H1 (cell line): ENCODE results near the gene AHR.
"Not testable (repeated sequence)": the region's sequence is repeated elsewhere in the genome, so short reads cannot be mapped to it uniquely, and the experiment has no call there.

Experiments used
- BRCA1 ChIP-seq: IDR thresholded peaks from 2 replicates; pipeline ENCODE4 v1.6.1; 2012; ENCODE audit warnings: low read depth, low read length, improper control_type of control experiment
- CHD2 ChIP-seq: IDR thresholded peaks from 2 replicates; pipeline ENCODE4 v1.6.1; 2012; ENCODE audit warnings: low read length, improper control_type of control experiment
- CTCF ChIP-seq, 3 experiments: IDR thresholded peaks; 1 replicate in 2 of 3; 2 replicates in 1 of 3; pipeline versions ENCODE4 v1.5.1 to v1.6.1; 2011; ENCODE audit warnings: low read length in 3 of 3, mild to moderate bottlenecking in 3 of 3, inconsistent platforms in 2 of 3, low read depth in 1 of 3, moderate library complexity in 1 of 3; ENCODE audit not compliant: insufficient read depth in 1 of 3; ENCODE audit errors: control extremely low read depth in 1 of 3
- E2F6 ChIP-seq: IDR thresholded peaks from 2 replicates; pipeline ENCODE4 v1.6.1; 2012; ENCODE audit warnings: inconsistent platforms
- EP300 ChIP-seq, 2 experiments: IDR thresholded peaks; 1 replicate in 1 of 2; 2 replicates in 1 of 2; pipeline ENCODE4 v1.6.1; 2011 to 2012; ENCODE audit warnings: low read depth in 2 of 2, low read length in 2 of 2, mild to moderate bottlenecking in 2 of 2, borderline replicate concordance in 1 of 2, inconsistent platforms in 1 of 2, moderate library complexity in 1 of 2
- EZH2 ChIP-seq: fragments of 200-600 bp; sonication (generic); IDR thresholded peaks from 2 replicates; pipeline ENCODE4 v1.7.1; 2012; ENCODE audit warnings: low read depth, mild to moderate bottlenecking, moderate library complexity, low read length, inconsistent platforms; ENCODE audit not compliant: severe bottlenecking
- GTF2F1 ChIP-seq: IDR thresholded peaks from 2 replicates; pipeline ENCODE4 v1.6.1; 2012; ENCODE audit warnings: low read depth, low read length, improper control_type of control experiment, borderline replicate concordance
- JUND ChIP-seq: IDR thresholded peaks from 2 replicates; pipeline ENCODE4 v1.6.1; 2011; ENCODE audit warnings: mild to moderate bottlenecking, improper control_type of control experiment, low read length
- NANOG ChIP-seq: IDR thresholded peaks from 2 replicates; pipeline ENCODE4 v1.6.1; 2011; ENCODE audit warnings: low read length, low read depth, mild to moderate bottlenecking, inconsistent platforms; ENCODE audit not compliant: insufficient read depth, poor library complexity, severe bottlenecking
- NRF1 ChIP-seq: IDR thresholded peaks from 2 replicates; pipeline ENCODE4 v1.6.1; 2011; ENCODE audit warnings: mild to moderate bottlenecking, low read depth, low read length, improper control_type of control experiment
- POLR2A ChIP-seq, 2 experiments: IDR thresholded peaks; 1 replicate in 1 of 2; 2 replicates in 1 of 2; pipeline ENCODE4 v1.6.1; 2011; ENCODE audit warnings: low read depth in 2 of 2, low read length in 2 of 2, mild to moderate bottlenecking in 2 of 2; ENCODE audit errors: control extremely low read depth in 1 of 2
- TAF1 ChIP-seq: IDR thresholded peaks from 2 replicates; pipeline ENCODE4 v1.6.1; 2011; ENCODE audit warnings: mild to moderate bottlenecking, low read depth, low read length

GRCh38 chr7:17350321-17350720 lies 51.9 kb downstream of the AHR start:
- TF ChIP-seq EZH2; TAF1; JUND; NRF1; CTCF (IDR thresholded peaks at IDR 0.05; ENCODE audit: control extremely low read depth in 1 of 3, insufficient read depth in 1 of 3, low read depth in 1 of 3, low read length in 3 of 3); NANOG; BRCA1; POLR2A (IDR thresholded peaks at IDR 0.05; ENCODE audit: control extremely low read depth in 1 of 2, low read depth in 2 of 2, low read length in 2 of 2); GTF2F1; CHD2; E2F6; EP300 (IDR thresholded peaks at IDR 0.05; ENCODE audit: borderline replicate concordance in 1 of 2, low read depth in 2 of 2, low read length in 2 of 2): not testable (repeated sequence)
